Stimulated activated CD4-positive, alpha-beta T cell treated with anti-CD3 and anti-CD28 coated beads, TNF-alpha, amount 100 ng/mL, for 24 hours (primary cell): Measurements from ENCODE around the gene HDGF.
"Not testable (repeated sequence)": the region's sequence is repeated elsewhere in the genome, so short reads cannot be mapped to it uniquely, and the experiment has no call there.

ENCODE experiments used
- DNase-seq, 3 experiments: peaks; one replicate each; pipeline ENCODE4 v3.0.0-alpha.2; 2020; ENCODE audit warnings: low read depth in 3 of 3

HDGF gene

GRCh38 chr1:156767101-156767878 lies 15.8 kb upstream of the HDGF start, which contains the start of gene PRCC:
Gene PRCC (plus strand): TSS chr1:156767535. CDS start chr1:156767772, 237 bp downstream.
- peak; percentile 90 to 96 (median 96) for DNase-seq

GRCh38 chr1:156766298-156767100 lies 15.0 kb upstream of the HDGF start:
- DNase-seq: no peak

GRCh38 chr1:156765666-156766065 lies 14.2 kb upstream of the HDGF start:
- DNase-seq: no peak

GRCh38 chr1:156765136-156765535 lies 13.7 kb upstream of the HDGF start:
- not testable (repeated sequence) for DNase-seq

- no peak for DNase-seq
These were observed 9.3 kb upstream of the HDGF start for GRCh38 chr1:156760796-156761104.

- DNase-seq: no peak
These were observed 8.8 kb upstream of the HDGF start for GRCh38 chr1:156760092-156760795.

GRCh38 chr1:156757572-156758253 lies 6.2 kb upstream of the HDGF start:
- DNase-seq: not testable (repeated sequence)

- no peak for DNase-seq
These were observed 4.9 kb upstream of the HDGF start for GRCh38 chr1:156756355-156756754.

GRCh38 chr1:156755527-156755950 lies 4.1 kb upstream of the HDGF start:
- DNase-seq: no peak

GRCh38 chr1:156754219-156754618 lies 2.7 kb upstream of the HDGF start:
- no peak for DNase-seq

- DNase-seq: no peak
These were observed 1.5 kb upstream of the HDGF start for GRCh38 chr1:156752843-156753482.

- DNase-seq: peak; percentile 93 to 99 (median 96)
These were observed 444 bp upstream of the HDGF start for GRCh38 chr1:156751757-156752481.

- no peak for DNase-seq
These were observed 594 bp downstream of the HDGF start for GRCh38 chr1:156750711-156751450.

- peak in 1 of 3 experiments; percentile 28 for DNase-seq
These were observed 1.2 kb downstream of the HDGF start for GRCh38 chr1:156750191-156750672.

GRCh38 chr1:156749419-156750118 lies 1.9 kb downstream of the HDGF start:
- DNase-seq: no peak

- DNase-seq: no peak
These were observed 2.6 kb downstream of the HDGF start for GRCh38 chr1:156748670-156749418.

GRCh38 chr1:156747742-156748669 lies 3.5 kb downstream of the HDGF start:
- no peak for DNase-seq
